Measurements from ENCODE around the gene INTS1. TPM values are rescaled to one million over a fixed set of nuclear protein-coding genes. Genes with fewer than 3 reads are reported as not detected.

INTS1 gene
- total and polyA plus RNA-seq, 2 donors (not counting 1 experiment from before 2014, with no cell fraction given): 128 to 160 TPM

DNA sequence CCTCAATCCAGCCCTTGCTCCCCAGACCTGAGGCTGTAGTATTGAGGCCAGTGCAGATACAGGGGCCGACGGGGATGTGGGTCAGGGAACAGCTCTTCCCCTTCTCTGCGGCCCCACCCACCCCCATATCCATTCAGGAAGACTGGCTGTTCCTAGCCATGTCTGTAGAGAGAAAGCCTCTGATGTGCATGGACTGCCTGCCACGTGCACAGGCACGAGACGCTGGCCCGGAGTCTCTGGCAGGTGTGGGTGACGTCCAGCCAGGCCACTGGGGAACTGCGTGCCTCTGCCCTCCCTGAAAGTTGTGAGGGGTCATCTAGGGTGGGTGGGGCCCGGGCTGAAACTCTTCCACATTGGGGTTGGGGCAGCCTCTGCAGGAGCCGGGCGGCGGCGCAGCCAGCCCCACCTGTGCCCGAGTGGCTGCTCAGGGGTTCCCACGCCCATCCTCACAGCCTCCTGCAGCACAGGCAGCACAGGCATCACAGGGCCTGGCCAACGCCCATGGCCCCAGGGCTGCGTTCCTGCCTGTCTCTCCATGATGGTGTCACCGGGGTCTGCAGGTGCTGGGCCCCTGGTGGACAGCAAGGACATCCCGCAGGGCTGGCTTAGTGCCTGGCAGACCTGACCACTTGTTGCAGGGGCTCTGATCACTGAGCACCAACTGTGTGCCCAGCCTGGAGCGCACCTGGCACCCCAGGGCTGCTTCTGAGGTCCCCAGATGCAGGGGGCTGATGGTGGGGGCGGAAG, 72.4 kb downstream of the INTS1 start:
- 57% methylated on average over 18 of the region's 22 CpGs for WGBS (ENCODE audit: insufficient coverage)
- H4K20me1 ChIP-seq (ENCODE audit: control insufficient read depth, insufficient read depth, low read length, poor library complexity, severe bottlenecking): no peaks in the 10 kb centered on the region

More for the DNA sequence above, 72.4 kb downstream of the INTS1 start:
- H3K27ac Mint-ChIP-seq: no peak overlapping the region
- Histone ChIP-seq H3K4me2 (replicated peaks; ENCODE audit: low read depth, low read length, poor library complexity, severe bottlenecking) (no peak overlapping the region), H3K4me1 (ENCODE audit: control insufficient read depth in 2 of 2, insufficient read depth in 2 of 2, low read length in 2 of 2) (peaks cover 0 to 8% of the 10 kb centered on the region in 2 donors), H3K9ac (ENCODE audit: low read length) (no peak overlapping the region), H3K36me3 (replicated peaks in 1 of 2; ENCODE audit: control extremely low read depth in 1 of 2, control insufficient read depth in 1 of 2, extremely low read depth in 1 of 2, insufficient read depth in 2 of 2, low read length in 1 of 2) (no peaks in the 10 kb centered on the region), H3K27me3 (replicated peaks in 1 of 4; ENCODE audit: control extremely low read depth in 1 of 4, control insufficient read depth in 3 of 4, insufficient read depth in 4 of 4, low read length in 3 of 4) (peaks cover 0 to 19% (median 3%) of the 10 kb centered on the region in 4 experiments), H3K4me3 (ENCODE audit: control extremely low read depth in 1 of 5, extremely low read depth in 1 of 5, insufficient read depth in 1 of 5, low read depth in 2 of 5, low read length in 4 of 5) (no peak overlapping the region), H3K79me2 (ENCODE audit: control insufficient read depth, insufficient read depth, low read length) (no peaks in the 10 kb centered on the region), H3K27ac (ENCODE audit: low read length in 2 of 2) (no peak overlapping the region), H3K9me3 (ENCODE audit: control extremely low read depth in 1 of 3, control insufficient read depth in 2 of 3, insufficient read depth in 1 of 3, low read length in 2 of 3) (peaks cover 0 to 7% (median 0%) of the 10 kb centered on the region in 3 donors), H2AFZ (ENCODE audit: insufficient read depth, low read depth, low read length, poor library complexity, severe bottlenecking) (no peak overlapping the region)
- DNase-seq (peak; percentile 37), ATAC-seq (ENCODE audit: low read depth) (no peak)
- POLR2A ChIA-PET: no interaction called here
- peaks cover 12% of the 10 kb centered on the region for H3K27me3 Mint-ChIP-seq
- intact Hi-C loops (cut with micrococcal nuclease): loop anchor here (1.0 to 5.0 kb wide), 2 partner anchors 42 to 240 kb away; no protein-coding TSS in a partner anchor
- no peak overlapping the region for H3K4me3 Mint-ChIP-seq
- CTCF ChIA-PET: interaction anchor here (0.8 to 0.9 kb wide), 2 partner anchors 36 to 362 kb away, joined by 3 read pairs; no protein-coding TSS in a partner anchor
- H3K4me1 Mint-ChIP-seq: peaks cover 4% of the 10 kb centered on the region
- H3K9me3 Mint-ChIP-seq (ENCODE audit: insufficient read depth): no peaks in the 10 kb centered on the region
- TF ChIP-seq, protein P1, sequence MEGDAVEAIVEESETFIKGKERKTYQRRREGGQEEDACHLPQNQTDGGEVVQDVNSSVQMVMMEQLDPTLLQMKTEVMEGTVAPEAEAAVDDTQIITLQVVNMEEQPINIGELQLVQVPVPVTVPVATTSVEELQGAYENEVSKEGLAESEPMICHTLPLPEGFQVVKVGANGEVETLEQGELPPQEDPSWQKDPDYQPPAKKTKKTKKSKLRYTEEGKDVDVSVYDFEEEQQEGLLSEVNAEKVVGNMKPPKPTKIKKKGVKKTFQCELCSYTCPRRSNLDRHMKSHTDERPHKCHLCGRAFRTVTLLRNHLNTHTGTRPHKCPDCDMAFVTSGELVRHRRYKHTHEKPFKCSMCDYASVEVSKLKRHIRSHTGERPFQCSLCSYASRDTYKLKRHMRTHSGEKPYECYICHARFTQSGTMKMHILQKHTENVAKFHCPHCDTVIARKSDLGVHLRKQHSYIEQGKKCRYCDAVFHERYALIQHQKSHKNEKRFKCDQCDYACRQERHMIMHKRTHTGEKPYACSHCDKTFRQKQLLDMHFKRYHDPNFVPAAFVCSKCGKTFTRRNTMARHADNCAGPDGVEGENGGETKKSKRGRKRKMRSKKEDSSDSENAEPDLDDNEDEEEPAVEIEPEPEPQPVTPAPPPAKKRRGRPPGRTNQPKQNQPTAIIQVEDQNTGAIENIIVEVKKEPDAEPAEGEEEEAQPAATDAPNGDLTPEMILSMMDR (IDR thresholded peaks at IDR 0.05): no peak
- no peak for TF ChIP-seq EZH2 (IDR thresholded peaks at IDR 0.05; ENCODE audit: borderline replicate concordance, insufficient read depth, low read depth, low read length, poor library complexity, severe bottlenecking)

All from B cell (primary cell).